GM13977 (cell line): ENCODE measurements around the gene NFX1.

ENCODE experiments used
- DNase-seq: peaks from one replicate; pipeline ENCODE4 v3.0.0; 2012; ENCODE audit warnings: low spot score
- in situ Hi-C: fragments of 300-500 bp; cut with MboI; formaldehyde crosslinking; loops from one replicate; pipeline ENCODE4 v1.12.0; 2022; ENCODE audit warnings: low sequenced_read_pairs, low pct_unique_long_range_greater_than_20kb, mixed read lengths, inconsistent platforms; ENCODE audit not compliant: unreplicated experiment
- TF ChIP-seq, protein P1 (sequence below): IDR thresholded peaks from 2 replicates; pipeline ENCODE4 v1.5.1; 2012; ENCODE audit warnings: mild to moderate bottlenecking, control low read depth; ENCODE audit not compliant: insufficient read depth; ENCODE audit errors: extremely low read depth, missing control alignments

The NFX1 gene

DNA sequence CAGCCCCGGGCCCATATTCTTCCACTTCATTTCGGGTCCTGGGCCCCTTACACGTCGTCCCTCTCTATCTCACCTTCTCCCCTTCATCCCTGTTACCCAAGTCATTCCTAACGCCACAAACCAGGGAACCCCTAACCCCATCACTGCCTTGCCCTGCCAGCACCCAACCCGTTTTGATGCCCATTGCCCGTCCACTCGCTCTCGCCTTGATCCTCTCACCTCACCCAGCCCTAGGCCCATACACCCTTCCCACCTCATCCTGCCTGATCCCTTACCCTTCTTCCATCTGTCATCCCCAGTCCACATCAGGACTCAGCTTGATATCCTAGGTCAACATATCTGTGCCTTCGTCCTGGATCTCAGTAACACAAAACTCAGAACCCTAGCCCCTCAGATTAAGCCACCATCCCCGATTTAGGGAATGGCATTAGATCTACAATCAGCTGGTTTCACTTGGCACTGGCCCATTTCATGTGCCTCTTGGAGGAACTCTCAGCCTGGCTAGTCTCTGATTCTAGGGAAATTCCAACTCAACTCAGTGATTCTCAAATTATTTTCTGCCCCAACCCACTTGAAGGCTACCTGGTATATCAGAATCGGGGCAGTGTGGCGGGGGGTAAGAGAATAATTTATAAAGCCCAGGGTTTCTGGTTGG is 25.0 kb upstream of the NFX1 start:
- in situ Hi-C loops = no loop called here

DNA sequence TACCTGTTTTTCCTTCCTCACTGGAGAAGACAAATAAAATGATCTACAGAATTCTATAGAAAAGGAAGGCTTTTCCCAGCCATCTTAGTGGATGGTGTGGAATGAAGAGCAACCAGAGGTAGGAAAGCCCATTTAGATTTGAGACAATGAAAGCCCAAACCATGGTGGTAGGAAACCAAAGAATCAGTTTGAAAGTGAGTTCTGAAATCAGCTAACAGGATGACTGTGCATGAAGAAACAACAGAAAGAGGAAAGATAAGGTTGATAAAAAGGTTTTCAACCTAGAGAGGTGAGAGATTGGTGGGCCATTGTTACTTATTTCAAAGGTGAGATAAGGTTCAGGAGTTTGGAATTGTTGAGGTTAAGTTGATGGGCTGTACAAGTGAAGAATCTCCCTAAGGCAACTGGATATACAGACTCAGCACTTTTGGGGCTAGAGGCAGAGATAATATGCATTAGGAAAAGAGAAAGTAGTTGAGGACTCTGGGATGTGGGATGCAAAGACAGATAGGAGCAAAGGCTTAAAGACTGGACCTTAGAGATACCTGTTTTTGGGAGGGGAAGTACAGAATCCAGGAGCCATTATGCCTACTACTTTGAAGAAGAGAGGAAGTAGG is 23.1 kb upstream of the NFX1 start:
- in situ Hi-C loops = no loop called here
- no peak for DNase-seq
- TF ChIP-seq, protein P1, sequence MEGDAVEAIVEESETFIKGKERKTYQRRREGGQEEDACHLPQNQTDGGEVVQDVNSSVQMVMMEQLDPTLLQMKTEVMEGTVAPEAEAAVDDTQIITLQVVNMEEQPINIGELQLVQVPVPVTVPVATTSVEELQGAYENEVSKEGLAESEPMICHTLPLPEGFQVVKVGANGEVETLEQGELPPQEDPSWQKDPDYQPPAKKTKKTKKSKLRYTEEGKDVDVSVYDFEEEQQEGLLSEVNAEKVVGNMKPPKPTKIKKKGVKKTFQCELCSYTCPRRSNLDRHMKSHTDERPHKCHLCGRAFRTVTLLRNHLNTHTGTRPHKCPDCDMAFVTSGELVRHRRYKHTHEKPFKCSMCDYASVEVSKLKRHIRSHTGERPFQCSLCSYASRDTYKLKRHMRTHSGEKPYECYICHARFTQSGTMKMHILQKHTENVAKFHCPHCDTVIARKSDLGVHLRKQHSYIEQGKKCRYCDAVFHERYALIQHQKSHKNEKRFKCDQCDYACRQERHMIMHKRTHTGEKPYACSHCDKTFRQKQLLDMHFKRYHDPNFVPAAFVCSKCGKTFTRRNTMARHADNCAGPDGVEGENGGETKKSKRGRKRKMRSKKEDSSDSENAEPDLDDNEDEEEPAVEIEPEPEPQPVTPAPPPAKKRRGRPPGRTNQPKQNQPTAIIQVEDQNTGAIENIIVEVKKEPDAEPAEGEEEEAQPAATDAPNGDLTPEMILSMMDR = no peak

More for the DNA sequence above, 25.0 kb upstream of the NFX1 start:
- DNase-seq = no peak
- TF ChIP-seq, protein P1 = no peak

DNA sequence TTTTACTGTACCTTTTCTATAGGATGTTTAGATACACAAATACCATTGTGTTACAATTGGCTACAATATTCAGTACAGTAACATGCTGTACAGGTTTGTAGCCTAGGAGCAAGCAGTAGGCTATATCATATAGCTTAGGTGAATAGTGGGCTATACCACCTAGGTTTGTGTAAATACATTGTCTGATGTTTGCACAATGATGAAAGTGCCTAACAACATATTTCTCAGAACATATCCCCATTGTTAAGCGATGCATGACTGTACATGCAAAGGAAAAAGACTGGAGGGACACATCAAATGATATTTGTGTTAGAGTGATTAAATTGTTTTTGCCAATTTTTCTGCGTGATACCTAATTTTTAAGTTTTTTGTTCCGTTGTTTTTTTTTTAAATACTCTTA is 20.2 kb upstream of the NFX1 start:
- no peak for DNase-seq
- in situ Hi-C loops = no loop called here
- TF ChIP-seq, protein P1 = no peak

DNA sequence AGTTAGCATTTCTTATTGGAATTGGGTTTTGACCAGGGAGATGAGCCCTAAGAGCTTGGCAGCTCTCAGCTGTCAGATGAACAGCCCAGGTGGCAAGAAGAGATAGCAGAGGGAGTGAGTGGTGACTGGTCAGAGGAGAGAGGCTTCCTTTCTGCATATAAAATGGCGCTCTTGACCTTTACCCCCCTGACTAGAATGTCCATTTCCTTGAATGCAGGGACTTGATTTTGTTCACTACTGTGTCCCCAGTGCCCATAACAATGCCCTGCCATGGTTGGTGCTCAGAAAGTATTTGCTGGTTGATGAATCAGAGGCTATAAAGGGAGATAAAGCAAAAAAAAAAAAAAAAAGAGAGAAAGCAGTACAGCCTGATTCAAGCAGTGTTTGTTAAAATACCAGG is 18.3 kb upstream of the NFX1 start:
- DNase-seq = no peak
- TF ChIP-seq, protein P1 = no peak

DNA sequence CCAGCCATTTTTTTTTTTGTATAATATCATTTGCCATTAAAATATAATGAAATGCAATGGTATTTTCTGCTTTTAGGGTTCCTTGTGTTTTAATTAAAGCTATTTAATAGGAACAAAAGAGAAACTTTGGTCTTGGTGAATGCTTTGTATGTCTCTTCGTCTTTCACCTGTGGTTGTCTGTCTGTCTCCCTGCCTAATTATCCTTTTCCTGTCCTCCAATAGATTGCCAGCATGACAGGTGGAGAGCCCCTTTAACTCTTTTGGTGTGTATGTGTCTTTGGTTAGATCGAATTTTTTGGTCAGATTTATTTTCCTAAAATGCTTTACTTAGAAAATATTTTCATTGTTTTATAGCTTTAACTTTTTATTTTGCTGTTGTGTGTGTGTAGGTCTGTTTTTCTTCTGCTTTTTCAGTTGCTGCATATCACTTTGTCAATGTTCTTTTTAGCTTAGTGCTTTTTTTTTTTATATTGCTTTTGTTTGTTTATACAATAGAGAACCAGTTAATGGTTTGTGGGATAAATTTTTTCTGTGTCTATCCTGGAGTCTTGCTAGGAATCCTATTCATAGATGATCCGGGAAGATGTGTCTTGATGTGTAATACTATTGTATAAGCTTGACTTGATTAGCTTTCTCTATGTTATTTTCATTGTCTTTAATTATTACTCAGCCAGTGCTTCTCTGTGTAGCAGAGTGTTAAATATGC is 16.9 kb upstream of the NFX1 start:
- TF ChIP-seq, protein P1 = no peak
- no peak for DNase-seq
- in situ Hi-C loops = no loop called here

More for the DNA sequence above, 18.3 kb upstream of the NFX1 start:
- in situ Hi-C loops = no loop called here

DNA sequence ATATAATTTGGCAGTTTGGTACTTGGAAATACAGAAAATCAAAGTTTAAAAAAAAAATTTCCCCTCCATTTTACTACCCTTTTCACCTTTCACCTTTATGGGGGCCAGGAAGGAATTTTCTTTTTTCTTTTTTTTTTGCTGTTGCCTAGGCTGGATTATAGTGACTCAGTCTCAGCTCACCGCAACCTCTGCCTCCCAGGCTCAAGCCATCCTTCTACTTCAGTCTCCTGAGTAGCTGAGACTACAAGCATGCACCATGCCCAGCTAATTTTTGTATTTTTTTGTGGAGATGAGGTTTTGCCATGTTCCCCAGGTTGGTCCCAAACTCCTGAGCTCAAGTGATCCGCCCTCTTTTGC is 16.4 kb upstream of the NFX1 start:
- TF ChIP-seq, protein P1 = no peak
- DNase-seq = no peak
- in situ Hi-C loops = no loop called here
